Endothelial cell of umbilical vein (primary cell): Measurements from ENCODE around the gene CCL17. TPM values are rescaled to one million over a fixed set of nuclear protein-coding genes. Genes with fewer than 3 reads are reported as not detected.

ENCODE experiments used
- BruUV-seq: library from RNA; stranded (reverse); fragments of 400-500 nt; replicated peaks from 2 replicates; lab custom pipeline; 2021; lab: Mats Ljungman, UMichigan
- CTCF ChIA-PET: fragments of 300-600, 350-600 bp; sonication (Branson Sonifier 250); formaldehyde crosslinking; loops from one replicate; lab custom pipeline; 2021; ENCODE audit warnings: antibody characterized with exemption, inconsistent platforms; lab: Charles Lee
- POLR2A ChIA-PET: fragments of 300-600, 350-600 bp; sonication (Branson Sonifier 250); formaldehyde crosslinking; loops from one replicate; lab custom pipeline; 2021; ENCODE audit warnings: antibody characterized with exemption, inconsistent platforms; lab: Charles Lee
- DNase-seq: peaks from one replicate; pipeline ENCODE4 v3.0.0-alpha.2; 2011; ENCODE audit warnings: low read depth, low spot score
- FAIRE-seq: peaks from 2 replicates; lab custom pipeline; 2011; peaks lifted over from hg19 to GRCh38; lab: Jason Lieb, UNC
- H2AFZ ChIP-seq: 2 replicates; pipeline ENCODE4 v1.6.0; 2012; ENCODE audit warnings: low read depth, low read length, control low read depth, inconsistent platforms
- H3K27ac ChIP-seq: 2 replicates; pipeline ENCODE4 v1.5.1; 2011; ENCODE audit warnings: low read depth, mild to moderate bottlenecking, control low read depth, low read length, moderate library complexity; ENCODE audit not compliant: insufficient read depth
- H3K27me3 ChIP-seq, 2 experiments: 2 replicates each; pipeline versions ENCODE4 v1.6.0 to v1.6.1; 2011; ENCODE audit warnings: low read length in 2 of 2, mixed read lengths in 1 of 2; ENCODE audit not compliant: control insufficient read depth in 2 of 2, insufficient read depth in 2 of 2
- H3K36me3 ChIP-seq, 2 experiments: 2 replicates in 1 of 2; 3 replicates in 1 of 2; pipeline ENCODE4 v1.5.1; 2011; ENCODE audit warnings: low read length in 2 of 2, mild to moderate bottlenecking in 1 of 2, moderate library complexity in 1 of 2; ENCODE audit not compliant: control insufficient read depth in 2 of 2, insufficient read depth in 2 of 2; ENCODE audit errors: extremely low read depth in 1 of 2
- H3K4me1 ChIP-seq: 3 replicates; pipeline ENCODE4 v1.5.1; 2011; ENCODE audit warnings: mild to moderate bottlenecking, low read length; ENCODE audit not compliant: control insufficient read depth, insufficient read depth; ENCODE audit errors: extremely low read depth
- H3K4me2 ChIP-seq: 2 replicates; pipeline ENCODE4 v1.6.1; 2011; ENCODE audit warnings: low read length, control low read depth, mixed read lengths; ENCODE audit not compliant: insufficient read depth
- H3K4me3 ChIP-seq, 3 experiments: fragments of 200-600 bp in 1 of 3; sonication (generic), shearing (Covaris generic) in 1 of 3; replicated peaks in 1 of 3; 2 replicates each; pipeline ENCODE4 v1.5.1; 2011 to 2016; ENCODE audit warnings: control low read depth in 3 of 3, low read length in 3 of 3, mild to moderate bottlenecking in 2 of 3, inconsistent platforms in 1 of 3, low read depth in 1 of 3, moderate library complexity in 1 of 3; ENCODE audit not compliant: insufficient read depth in 1 of 3
- H3K79me2 ChIP-seq: 2 replicates; pipeline ENCODE4 v1.6.0; 2012; ENCODE audit warnings: low read length, inconsistent platforms; ENCODE audit not compliant: control insufficient read depth, insufficient read depth
- H3K9ac ChIP-seq: replicated peaks from 2 replicates; pipeline ENCODE3; 2011; ENCODE audit warnings: low read length, control low read depth; ENCODE audit not compliant: insufficient read depth; ENCODE audit errors: extremely low read depth
- H3K9me1 ChIP-seq: replicated peaks from 3 replicates; pipeline ENCODE4 v1.6.0; 2011; ENCODE audit warnings: mild to moderate bottlenecking, low read length; ENCODE audit not compliant: control insufficient read depth, insufficient read depth; ENCODE audit errors: extremely low read depth
- H3K9me3 ChIP-seq: replicated peaks from 2 replicates; pipeline ENCODE4 v1.5.1; 2012; ENCODE audit warnings: low read length, inconsistent platforms; ENCODE audit not compliant: control insufficient read depth, insufficient read depth
- H4K20me1 ChIP-seq: replicated peaks from 2 replicates; pipeline ENCODE3; 2011; ENCODE audit warnings: mild to moderate bottlenecking, low read length; ENCODE audit not compliant: control insufficient read depth, insufficient read depth; ENCODE audit errors: extremely low read depth
- EZH2 ChIP-seq: IDR thresholded peaks from 2 replicates; pipeline ENCODE4 v1.6.1; 2012; ENCODE audit warnings: borderline replicate concordance, low read depth, mild to moderate bottlenecking, moderate library complexity, low read length, inconsistent platforms; ENCODE audit not compliant: severe bottlenecking
- FOS ChIP-seq: IDR thresholded peaks from 2 replicates; pipeline ENCODE4 v1.6.1; 2011; ENCODE audit warnings: mild to moderate bottlenecking, low read length, moderate library complexity, borderline replicate concordance; ENCODE audit not compliant: insufficient read depth
- GATA2 ChIP-seq: IDR thresholded peaks from 2 replicates; pipeline ENCODE4 v1.7.0; 2011; ENCODE audit warnings: low read depth, mild to moderate bottlenecking, moderate library complexity, mixed read lengths, low read length; ENCODE audit not compliant: insufficient read length, insufficient read depth
- JUN ChIP-seq: IDR thresholded peaks from 2 replicates; pipeline ENCODE4 v1.6.1; 2011; ENCODE audit warnings: borderline replicate concordance, low read depth; ENCODE audit not compliant: insufficient read length, insufficient read depth
- MYC ChIP-seq: IDR thresholded peaks from one replicate; pipeline ENCODE4 v1.6.1; 2011; ENCODE audit warnings: mild to moderate bottlenecking, low read depth, low read length
- POLR2A ChIP-seq: IDR thresholded peaks from 2 replicates; pipeline ENCODE4 v1.6.1; 2012; ENCODE audit warnings: low read depth, mild to moderate bottlenecking, control low read depth, low read length
- POLR2AphosphoS5 ChIP-seq: IDR thresholded peaks from 2 replicates; pipeline ENCODE4 v1.6.1; 2012; ENCODE audit warnings: low read depth, mild to moderate bottlenecking, control low read depth, low read length, moderate library complexity; ENCODE audit not compliant: insufficient read depth
- dilution Hi-C: fragments of 300-500 bp; cut with MboI; formaldehyde crosslinking; loops from one replicate; pipeline ENCODE4 v1.15.0; 2019; ENCODE audit warnings: low sequenced_read_pairs; ENCODE audit not compliant: extremely low pct_ligation_motif_present
- intact Hi-C: fragments of 100-400 bp; cut with micrococcal nuclease; formaldehyde crosslinking; loops from one replicate; pipeline ENCODE4 v1.10.0; 2022
- polyA plus RNA-seq, 4 experiments: library from polyadenylated mRNA; depleted of rRNA in 3 of 4; stranded (reverse) in 3 of 4; unstranded in 1 of 4; fragments of >200 nt; gene quantifications; 2 replicates each; pipeline versions ENCODE4 v1.2.1 to v1.2.3, GENCODE V29; 2011 to 2012; ENCODE audit warnings: missing spikeins in 1 of 4
- total RNA-seq: library from RNA; stranded (reverse); gene quantifications from 2 replicates; pipeline ENCODE4 v1.2.3, GENCODE V29; 2021
- TF ChIP-seq, protein P1 (sequence below), 2 donors: IDR thresholded peaks; 1 replicate in 1 of 2; 2 replicates in 1 of 2; pipeline ENCODE4 v1.5.1; 2011; ENCODE audit warnings: low read length in 2 of 2, mild to moderate bottlenecking in 2 of 2, moderate library complexity in 2 of 2, control low read depth in 1 of 2, inconsistent platforms in 1 of 2, low read depth in 1 of 2; ENCODE audit not compliant: insufficient read depth in 1 of 2; ENCODE audit errors: extremely low read depth in 1 of 2
- TF ChIP-seq, protein P2 (sequence below): IDR thresholded peaks from 2 replicates; pipeline ENCODE4 v1.6.1; 2011; ENCODE audit not compliant: insufficient read depth, insufficient read length

The CCL17 gene
- total and polyA plus RNA-seq, 2 donors (not counting 3 experiments of a cell fraction or from before 2014, with no cell fraction given), result not detected

DNA sequence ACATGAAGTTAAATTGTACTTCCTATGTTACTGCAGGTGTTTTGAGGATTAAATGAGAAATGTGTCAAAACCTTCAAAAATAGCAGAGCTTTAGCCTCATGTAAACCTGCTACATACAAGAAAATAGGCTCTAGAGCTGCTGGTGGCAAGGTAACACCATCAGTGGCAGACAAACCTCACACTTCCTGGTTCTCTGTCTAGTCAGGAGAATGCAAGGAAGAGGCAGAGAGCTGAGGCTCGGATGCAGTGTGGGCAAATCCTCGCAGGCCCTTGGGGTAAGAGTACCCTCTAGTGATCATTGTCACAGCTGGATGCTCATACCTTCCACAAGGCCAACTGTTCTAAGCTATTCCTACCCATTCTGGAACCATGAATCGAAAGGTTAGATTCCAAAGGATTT is 28.4 kb downstream of the CCL17 start:
- H3K27ac ChIP-seq, result no peak overlapping the region
- no peak for DNase-seq
- no peaks in the 10 kb centered on the region for H3K79me2 ChIP-seq
- peaks cover 22 to 44% of the 10 kb centered on the region in 2 experiments for H3K36me3 ChIP-seq
- ChIA-PET POLR2A (no interaction called here), CTCF (interaction anchor here (1.4 to 2.5 kb wide), 3 partner anchors 15 to 133 kb away, joined by 5 to 7 read pairs (median 5); no protein-coding TSS in a partner anchor)
- no peaks in the 10 kb centered on the region for H3K4me1 ChIP-seq
- H2AFZ ChIP-seq, result no peak overlapping the region
- no peak overlapping the region for H3K4me3 ChIP-seq
- no peak for TF ChIP-seq POLR2AphosphoS5
- no peak for TF ChIP-seq FOS
- no peak for TF ChIP-seq POLR2A
- TF ChIP-seq GATA2, result no peak
- TF ChIP-seq JUN, result no peak
- TF ChIP-seq MYC, result no peak
- TF ChIP-seq, protein P1, sequence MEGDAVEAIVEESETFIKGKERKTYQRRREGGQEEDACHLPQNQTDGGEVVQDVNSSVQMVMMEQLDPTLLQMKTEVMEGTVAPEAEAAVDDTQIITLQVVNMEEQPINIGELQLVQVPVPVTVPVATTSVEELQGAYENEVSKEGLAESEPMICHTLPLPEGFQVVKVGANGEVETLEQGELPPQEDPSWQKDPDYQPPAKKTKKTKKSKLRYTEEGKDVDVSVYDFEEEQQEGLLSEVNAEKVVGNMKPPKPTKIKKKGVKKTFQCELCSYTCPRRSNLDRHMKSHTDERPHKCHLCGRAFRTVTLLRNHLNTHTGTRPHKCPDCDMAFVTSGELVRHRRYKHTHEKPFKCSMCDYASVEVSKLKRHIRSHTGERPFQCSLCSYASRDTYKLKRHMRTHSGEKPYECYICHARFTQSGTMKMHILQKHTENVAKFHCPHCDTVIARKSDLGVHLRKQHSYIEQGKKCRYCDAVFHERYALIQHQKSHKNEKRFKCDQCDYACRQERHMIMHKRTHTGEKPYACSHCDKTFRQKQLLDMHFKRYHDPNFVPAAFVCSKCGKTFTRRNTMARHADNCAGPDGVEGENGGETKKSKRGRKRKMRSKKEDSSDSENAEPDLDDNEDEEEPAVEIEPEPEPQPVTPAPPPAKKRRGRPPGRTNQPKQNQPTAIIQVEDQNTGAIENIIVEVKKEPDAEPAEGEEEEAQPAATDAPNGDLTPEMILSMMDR (IDR thresholded peaks at IDR 0.05; ENCODE audit: extremely low read depth in 1 of 2, insufficient read depth in 1 of 2, low read depth in 1 of 2, low read length in 2 of 2), result no peak
- TF ChIP-seq, protein P2, sequence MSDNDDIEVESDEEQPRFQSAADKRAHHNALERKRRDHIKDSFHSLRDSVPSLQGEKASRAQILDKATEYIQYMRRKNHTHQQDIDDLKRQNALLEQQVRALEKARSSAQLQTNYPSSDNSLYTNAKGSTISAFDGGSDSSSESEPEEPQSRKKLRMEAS, result no peak
- no peak for TF ChIP-seq EZH2
- no peaks in the 10 kb centered on the region for H3K9me1 ChIP-seq
- no peaks in the 10 kb centered on the region for H3K27me3 ChIP-seq
- no peaks in the 10 kb centered on the region for H3K9me3 ChIP-seq
- no TSS peak for BruUV-seq
- dilution Hi-C loops (no loop called here), intact Hi-C loops (no loop called here)
- no peaks in the 10 kb centered on the region for H4K20me1 ChIP-seq
- no peak overlapping the region for H3K9ac ChIP-seq
- no peak for FAIRE-seq
- no peak overlapping the region for H3K4me2 ChIP-seq
